H9 (cell line): ENCODE measurements around the gene PRKACB. TPM values are rescaled to one million over a fixed set of nuclear protein-coding genes. Genes with fewer than 3 reads are reported as not detected.

Source experiments
- DNase-seq: peaks from one replicate; pipeline ENCODE4 v3.0.0-alpha.2; 2017
- H2AFZ ChIP-seq: one replicate; pipeline ENCODE4 v1.6.1; 2013; ENCODE audit warnings: mild to moderate bottlenecking, low read length, control low read depth, moderate library complexity
- H2AK5ac ChIP-seq: 2 replicates; pipeline ENCODE4 v1.6.1; 2013; ENCODE audit warnings: low read length, control low read depth, mixed read lengths; ENCODE audit not compliant: insufficient read length
- H2BK120ac ChIP-seq: one replicate; pipeline ENCODE4 v1.6.1; 2013; ENCODE audit warnings: low read depth, mild to moderate bottlenecking, low read length, control low read depth, inconsistent platforms; ENCODE audit not compliant: poor library complexity, severe bottlenecking
- H2BK12ac ChIP-seq: 2 replicates; pipeline ENCODE4 v1.6.1; 2013; ENCODE audit warnings: low read length, control low read depth, mixed read lengths, low read depth; ENCODE audit not compliant: insufficient read length
- H2BK15ac ChIP-seq: 2 replicates; pipeline ENCODE4 v1.6.1; 2013; ENCODE audit warnings: low read depth, low read length, control low read depth
- H2BK20ac ChIP-seq: one replicate; pipeline ENCODE4 v1.6.1; 2013; ENCODE audit warnings: low read depth, mild to moderate bottlenecking, low read length, control low read depth, inconsistent platforms; ENCODE audit not compliant: poor library complexity, severe bottlenecking
- H2BK5ac ChIP-seq: 2 replicates; pipeline ENCODE4 v1.6.1; 2013; ENCODE audit warnings: low read length, control low read depth, mixed read lengths; ENCODE audit not compliant: insufficient read length
- H3K14ac ChIP-seq: 2 replicates; pipeline ENCODE4 v1.6.1; 2013; ENCODE audit warnings: low read length, control low read depth; ENCODE audit not compliant: insufficient read depth
- H3K18ac ChIP-seq: 2 replicates; pipeline ENCODE4 v1.6.1; 2013; ENCODE audit warnings: low read depth, mild to moderate bottlenecking, mixed read lengths, low read length, control low read depth; ENCODE audit not compliant: insufficient read length
- H3K23ac ChIP-seq: 2 replicates; pipeline ENCODE4 v1.6.1; 2013; ENCODE audit warnings: low read length, control low read depth, mixed read lengths, low read depth; ENCODE audit not compliant: insufficient read length
- H3K23me2 ChIP-seq: 2 replicates; pipeline ENCODE4 v1.6.1; 2013; ENCODE audit warnings: low read depth, mild to moderate bottlenecking, mixed read lengths, low read length, control low read depth; ENCODE audit not compliant: insufficient read length, poor library complexity, severe bottlenecking
- H3K27ac ChIP-seq: 2 replicates; pipeline ENCODE4 v1.5.1; 2013; ENCODE audit warnings: low read length, control low read depth, mixed read lengths, low read depth; ENCODE audit not compliant: insufficient read length
- H3K27me3 ChIP-seq: 2 replicates; pipeline ENCODE4 v1.6.1; 2013; ENCODE audit warnings: low read length, control low read depth, inconsistent platforms; ENCODE audit not compliant: insufficient read depth
- H3K4ac ChIP-seq: 2 replicates; pipeline ENCODE4 v1.6.1; 2013; ENCODE audit warnings: low read depth, mild to moderate bottlenecking, control low read depth, inconsistent platforms, low read length, moderate library complexity
- H3K4me1 ChIP-seq: 2 replicates; pipeline ENCODE4 v1.6.1; 2013; ENCODE audit warnings: low read length, control low read depth, inconsistent platforms; ENCODE audit not compliant: insufficient read depth
- H3K4me2 ChIP-seq: 2 replicates; pipeline ENCODE4 v1.6.1; 2013; ENCODE audit warnings: low read length, control low read depth, mixed read lengths; ENCODE audit not compliant: insufficient read length, insufficient read depth
- H3K56ac ChIP-seq: 2 replicates; pipeline ENCODE4 v1.6.1; 2013; ENCODE audit warnings: low read depth, mild to moderate bottlenecking, mixed read lengths, low read length, control low read depth; ENCODE audit not compliant: insufficient read length
- H3K79me1 ChIP-seq: 2 replicates; pipeline ENCODE4 v1.6.1; 2013; ENCODE audit warnings: low read depth, mild to moderate bottlenecking, moderate library complexity, low read length, control low read depth, inconsistent platforms; ENCODE audit not compliant: insufficient read depth, poor library complexity, severe bottlenecking
- H3K79me2 ChIP-seq: 2 replicates; pipeline ENCODE4 v1.6.1; 2013; ENCODE audit warnings: low read length, control low read depth, inconsistent platforms; ENCODE audit not compliant: insufficient read depth
- H3K9ac ChIP-seq: 2 replicates; pipeline ENCODE4 v1.6.1; 2013; ENCODE audit warnings: low read length, control low read depth, mixed read lengths; ENCODE audit not compliant: insufficient read length; ENCODE audit errors: extremely low read depth
- H3K9me3 ChIP-seq: one replicate; pipeline ENCODE4 v1.6.1; 2013; ENCODE audit warnings: low read depth, low read length, inconsistent platforms; ENCODE audit not compliant: control insufficient read depth
- H3T11ph ChIP-seq: one replicate; pipeline ENCODE4 v1.6.1; 2013; ENCODE audit warnings: mild to moderate bottlenecking, low read length, control low read depth, inconsistent platforms
- H4K20me1 ChIP-seq: one replicate; pipeline ENCODE4 v1.6.1; 2013; ENCODE audit not compliant: control insufficient read depth, insufficient read length, insufficient read depth
- H4K5ac ChIP-seq: 2 replicates; pipeline ENCODE4 v1.6.1; 2013; ENCODE audit warnings: low read depth, mild to moderate bottlenecking, mixed read lengths, low read length, control low read depth; ENCODE audit not compliant: insufficient read length
- H4K8ac ChIP-seq: replicated peaks from 2 replicates; pipeline ENCODE4 v1.6.1; 2013; ENCODE audit warnings: low read length, control low read depth, mixed read lengths, low read depth; ENCODE audit not compliant: insufficient read length
- H4K91ac ChIP-seq: 2 replicates; pipeline ENCODE4 v1.6.1; 2013; ENCODE audit warnings: low read depth, mild to moderate bottlenecking, moderate library complexity, mixed read lengths, low read length, control low read depth; ENCODE audit not compliant: insufficient read length
- H3K27ac Mint-ChIP-seq, 3 experiments: 2 replicates in 2 of 3; 3 replicates in 1 of 3; pipeline ENCODE4 v1.8.0; 2020 to 2021; ENCODE audit warnings: mixed read lengths in 3 of 3, mild to moderate bottlenecking in 1 of 3, moderate library complexity in 1 of 3
- H3K27me3 Mint-ChIP-seq: 2 replicates; pipeline ENCODE4 v1.8.0; 2021; ENCODE audit warnings: low read depth, mild to moderate bottlenecking, moderate library complexity, mixed read lengths
- H3K36me3 Mint-ChIP-seq, 3 experiments: 2 replicates in 2 of 3; 3 replicates in 1 of 3; pipeline ENCODE4 v1.8.0; 2020 to 2021; ENCODE audit warnings: low read depth in 3 of 3, mixed read lengths in 3 of 3; ENCODE audit not compliant: insufficient read depth in 1 of 3
- H3K4me1 Mint-ChIP-seq, 2 experiments: 2 replicates each; pipeline ENCODE4 v1.8.0; 2020; ENCODE audit warnings: mixed read lengths in 2 of 2
- H3K4me3 Mint-ChIP-seq, 2 experiments: 2 replicates in 1 of 2; 3 replicates in 1 of 2; pipeline ENCODE4 v1.8.0; 2020 to 2021; ENCODE audit warnings: mild to moderate bottlenecking in 2 of 2, mixed read lengths in 2 of 2, moderate library complexity in 1 of 2
- H3K9me3 Mint-ChIP-seq, 2 experiments: 2 replicates in 1 of 2; 3 replicates in 1 of 2; pipeline ENCODE4 v1.8.0; 2020; ENCODE audit warnings: mild to moderate bottlenecking in 2 of 2, mixed read lengths in 2 of 2, moderate library complexity in 1 of 2
- CTCF ChIP-seq: fragments of 200-600 bp; sonication (generic); conservative IDR thresholded peaks from 3 replicates; pipeline ENCODE4 v1.8.0; 2021; ENCODE audit warnings: antibody characterized with exemption, mild to moderate bottlenecking
- WGBS: extraction: QIAGEN DNeasy Blood & Tissue Kit; methylation state at CpG from one replicate; pipeline ENCODE4 v1.1.7; 2013; ENCODE audit warnings: missing lambda C conversion rate, low lambda C conversion rate, mixed read lengths; ENCODE audit not compliant: insufficient read length; ENCODE audit errors: extremely low coverage; 5-methylcytosine and 5-hydroxymethylcytosine counted together
- total RNA-seq: library from RNA; stranded (reverse); gene quantifications from 2 replicates; pipeline ENCODE4 v1.2.1, GENCODE V29; 2021

Gene PRKACB
- total RNA-seq, 1 experiment from 2014 or later, result 20.7 TPM

- DNase-seq, result no peak
- Mint-ChIP-seq H3K27ac (no peak overlapping the region), H3K9me3 (peaks cover 25 to 26% of the 10 kb centered on the region in 2 experiments), H3K27me3 (peaks cover 9% of the 10 kb centered on the region; the same call in 1 of the 2 replicates), H3K36me3 (peaks cover 20 to 27% (median 21%) of the 10 kb centered on the region in 3 experiments), H3K4me1 (no peaks in the 10 kb centered on the region), H3K4me3 (no peak overlapping the region)
- H3K4ac ChIP-seq, result no peak overlapping the region
- no peaks in the 10 kb centered on the region for H3K27me3 ChIP-seq
- H2BK12ac ChIP-seq, result no peak overlapping the region
- H3K23me2 ChIP-seq, result no peaks in the 10 kb centered on the region
- no peak overlapping the region for H3K27ac ChIP-seq
- no peak overlapping the region for H3K4me2 ChIP-seq
- H3K18ac ChIP-seq, result no peak overlapping the region
- no peaks in the 10 kb centered on the region for H3K9me3 ChIP-seq
- H2BK20ac ChIP-seq, result no peak overlapping the region
- H3K14ac ChIP-seq, result no peak overlapping the region
- H3K56ac ChIP-seq, result no peak overlapping the region
- H2AFZ ChIP-seq, result no peak overlapping the region
- no peak overlapping the region for H3K23ac ChIP-seq
- H2BK5ac ChIP-seq, result no peak overlapping the region
- H4K5ac ChIP-seq, result no peak overlapping the region
- no peak overlapping the region for H4K8ac ChIP-seq
- no peak overlapping the region for H4K91ac ChIP-seq
- no peaks in the 10 kb centered on the region for H3K79me2 ChIP-seq
- no peak overlapping the region for H2AK5ac ChIP-seq
- H3K79me1 ChIP-seq, result no peaks in the 10 kb centered on the region
- no peak overlapping the region for H2BK120ac ChIP-seq
- H3K4me1 ChIP-seq, result no peaks in the 10 kb centered on the region
- no peak overlapping the region for H3K9ac ChIP-seq
- H2BK15ac ChIP-seq, result no peak overlapping the region
- no peaks in the 10 kb centered on the region for H4K20me1 ChIP-seq
- no CpG with 5 or more reads among the region's 1 CpG for WGBS
- H3T11ph ChIP-seq, result no peak overlapping the region
- no peak for TF ChIP-seq CTCF
Measured at GRCh38 chr1:84283381-84283780, 139.3 kb downstream of the PRKACB start.
